HepG2 (cell line): ENCODE measurements around the gene ZNF367. TPM values are rescaled to one million over a fixed set of nuclear protein-coding genes. Genes with fewer than 3 reads are reported as not detected.
A peak's percentile ranks its signal among the peaks of the same experiment; 100 is the strongest.

Experiments
- IRF1 ChIP-seq: sonication (generic); formaldehyde crosslinking; IDR thresholded peaks from 2 replicates; pipeline ENCODE4 v1.4.0; 2020; ENCODE audit warnings: low read depth, mild to moderate bottlenecking, missing genetic modification reagents
- KAT8 ChIP-seq: IDR thresholded peaks from 2 replicates; pipeline ENCODE4 v1.6.1; 2016; ENCODE audit warnings: missing genetic modification reagents, missing compliant biosample characterization
- KDM6A ChIP-seq: IDR thresholded peaks from 2 replicates; pipeline ENCODE4 v1.6.1; 2016; ENCODE audit warnings: low read depth
- NFE2L1 ChIP-seq: sonication (generic); formaldehyde crosslinking; IDR thresholded peaks from 2 replicates; pipeline ENCODE4 v1.4.0; 2020; ENCODE audit warnings: missing genetic modification reagents, mild to moderate bottlenecking, borderline replicate concordance
- NR0B2 ChIP-seq: sonication (generic); formaldehyde crosslinking; IDR thresholded peaks from 2 replicates; pipeline ENCODE4 v1.4.0; 2020; ENCODE audit warnings: mild to moderate bottlenecking, missing genetic modification reagents
- NR1H2 ChIP-seq: sonication (generic); formaldehyde crosslinking; IDR thresholded peaks from 2 replicates; pipeline ENCODE4 v1.8.1; 2022; ENCODE audit warnings: low read depth, missing genetic modification reagents, borderline replicate concordance
- PREB ChIP-seq: sonication (generic); formaldehyde crosslinking; IDR thresholded peaks from 2 replicates; pipeline ENCODE4 v1.4.0; 2020; ENCODE audit warnings: missing genetic modification reagents
- REL ChIP-seq: sonication (generic); formaldehyde crosslinking; conservative IDR thresholded peaks from 2 replicates; pipeline ENCODE4 v1.8.0; 2022; ENCODE audit warnings: mild to moderate bottlenecking, missing genetic modification reagents, moderate library complexity
- SNAPC5 ChIP-seq: sonication (generic); formaldehyde crosslinking; IDR thresholded peaks from 2 replicates; pipeline ENCODE4 v1.8.1; 2023; ENCODE audit warnings: mild to moderate bottlenecking, missing genetic modification reagents, borderline replicate concordance
- TBP ChIP-seq: sonication (generic); formaldehyde crosslinking; IDR thresholded peaks from 2 replicates; pipeline ENCODE4 v1.5.0; 2020; ENCODE audit warnings: missing genetic modification reagents
- TBX3 ChIP-seq: fragments of 450-650 bp; IDR thresholded peaks from 2 replicates; pipeline ENCODE4 v1.6.1; 2017; ENCODE audit warnings: antibody characterized with exemption, mild to moderate bottlenecking, inconsistent platforms, borderline replicate concordance
- TFDP2 ChIP-seq: sonication (generic); formaldehyde crosslinking; IDR thresholded peaks from 2 replicates; pipeline ENCODE4 v1.4.0; 2020; ENCODE audit warnings: missing genetic modification reagents
- ZFP36 ChIP-seq: fragments of 150-350 bp; IDR thresholded peaks from 2 replicates; pipeline ENCODE4 v1.6.1; 2018; ENCODE audit warnings: borderline replicate concordance, low read length, low read depth; ENCODE audit not compliant: partially characterized antibody
- ZNF12 ChIP-seq: sonication (generic); formaldehyde crosslinking; IDR thresholded peaks from 2 replicates; pipeline ENCODE4 v1.5.0; 2020; ENCODE audit warnings: missing genetic modification reagents
- ZNF142 ChIP-seq: sonication (generic); formaldehyde crosslinking; IDR thresholded peaks from 2 replicates; pipeline ENCODE4 v1.4.0; 2020; ENCODE audit warnings: missing genetic modification reagents
- ZNF235 ChIP-seq: sonication (generic); formaldehyde crosslinking; IDR thresholded peaks from 2 replicates; pipeline ENCODE4 v1.8.1; 2023; ENCODE audit warnings: mild to moderate bottlenecking, missing genetic modification reagents, borderline replicate concordance
- ZNF367 ChIP-seq: sonication (generic); formaldehyde crosslinking; IDR thresholded peaks from 2 replicates; pipeline ENCODE4 v1.4.0; 2020; ENCODE audit warnings: missing genetic modification reagents, borderline replicate concordance
- ZNF576 ChIP-seq: sonication (generic); formaldehyde crosslinking; IDR thresholded peaks from 2 replicates; pipeline ENCODE4 v1.4.0; 2020; ENCODE audit warnings: mild to moderate bottlenecking, missing genetic modification reagents
- ZNF619 ChIP-seq: sonication (generic); formaldehyde crosslinking; IDR thresholded peaks from 2 replicates; pipeline ENCODE4 v1.4.0; 2020; ENCODE audit warnings: mild to moderate bottlenecking, missing genetic modification reagents
- polyA plus RNA-seq, 8 experiments: library from polyadenylated mRNA; depleted of rRNA in 3 of 8; stranded (reverse) in 7 of 8; unstranded in 1 of 8; fragments of >200 nt; fragmentation: Illumina TruSeq in 4 of 8; extraction: Trizol in 4 of 8; gene quantifications; 2 replicates each; pipeline versions ENCODE4 v1.2.1 to v1.2.3, GENCODE V29; 2011 to 2016; ENCODE audit warnings: low read depth in 4 of 8, missing spikeins in 1 of 8, mixed read lengths in 1 of 8; ENCODE audit not compliant: insufficient read depth in 1 of 8
- total RNA-seq, 5 experiments: library from RNA; depleted of rRNA; stranded (reverse); fragments of >200 nt; fragmentation: Illumina TruSeq; extraction: Trizol; gene quantifications; 2 replicates each; pipeline ENCODE4 v1.2.3, GENCODE V29; 2016; ENCODE audit warnings: low read depth in 1 of 5

ZNF367 gene
- total and polyA plus RNA-seq, 2 of the 13 experiments (the other 11 are each of a cell fraction or from before 2014, with no cell fraction given), result 2.9 to 7.7 TPM

- TF ChIP-seq IRF1 (no peak), ZNF235 (peak; percentile 5; the same call in 1 of the 2 replicates), TFDP2 (CRISPR knock-in tag) (peak; percentile 98), TBX3 (peak; percentile 39; the same call in 1 of the 2 replicates), ZNF619 (CRISPR knock-in tag) (no peak), ZNF367 (peak; percentile 97), ZNF142 (CRISPR knock-in tag) (peak; percentile 81), KAT8 (CRISPR knock-in tag) (no peak; the same call in 1 of the 2 replicates), NR0B2 (CRISPR knock-in tag) (no peak), NFE2L1 (CRISPR knock-in tag) (no peak), TBP (CRISPR knock-in tag) (no peak), PREB (CRISPR knock-in tag) (no peak), NR1H2 (no peak), REL (CRISPR knock-in tag) (no peak; the same call in 1 of the 2 replicates), ZNF576 (CRISPR knock-in tag) (no peak), ZFP36 (no peak), ZNF12 (CRISPR knock-in tag) (no peak), KDM6A (CRISPR knock-in tag) (no peak), SNAPC5 (CRISPR knock-in tag) (no peak)
Measured at GRCh38 chr9:96418083-96418919, at the start of gene ZNF367 (continued).
